K562 (cell line): ENCODE measurements around the gene DPH5. TPM values are rescaled to one million over a fixed set of nuclear protein-coding genes. Genes with fewer than 3 reads are reported as not detected.

Experiments
- GABPA ChIP-seq: fragments of 200-800 bp; sonication (Bioruptor generic); conservative IDR thresholded peaks from 2 replicates; pipeline ENCODE4 v1.6.1; 2016; ENCODE audit warnings: low read depth, missing genetic modification characterization, missing compliant biosample characterization
- POLR2AphosphoS5 ChIP-seq: IDR thresholded peaks from 2 replicates; pipeline ENCODE4 v1.6.1; 2011; ENCODE audit warnings: mild to moderate bottlenecking, low read depth, low read length, moderate library complexity; ENCODE audit not compliant: control insufficient read depth, insufficient read depth
- ZBTB40 ChIP-seq, 2 experiments: fragments of 450-650 bp in 1 of 2; sonication (generic) in 1 of 2; formaldehyde crosslinking in 1 of 2; IDR thresholded peaks; 2 replicates each; pipeline versions ENCODE4 v1.7.1 to v1.9.0; 2016 to 2022; ENCODE audit warnings: inconsistent platforms in 1 of 2, mild to moderate bottlenecking in 1 of 2, missing genetic modification reagents in 1 of 2
- polyA plus RNA-seq, 8 experiments: library from polyadenylated mRNA; depleted of rRNA in 4 of 8; stranded (reverse) in 5 of 8; unstranded in 3 of 8; fragments of >200 nt; fragmentation: Nextera tagmentation in 2 of 8; fragmentation: Illumina TruSeq in 1 of 8; extraction: Ambion mirVana in 2 of 8; extraction: Trizol in 1 of 8; gene quantifications; 2 replicates each; pipeline versions ENCODE4 v1.2.1 to v1.2.3, GENCODE V29; 2011 to 2014; ENCODE audit warnings: inconsistent platforms in 1 of 8, missing spikeins in 1 of 8
- total RNA-seq, 7 experiments: library from RNA; depleted of rRNA in 6 of 7; stranded (reverse); fragments of >200 nt in 6 of 7; fragmentation: Illumina TruSeq in 2 of 7; extraction: Trizol in 2 of 7; gene quantifications; 2 replicates each; pipeline versions ENCODE4 v1.2.1 to v1.2.3, GENCODE V29; 2011 to 2021; ENCODE audit warnings: low replicate concordance in 1 of 7

Gene DPH5
- total and polyA plus RNA-seq, 9 of the 15 experiments (the other 6 are each of a cell fraction or from before 2014, with no cell fraction given) = 37.6 to 159 (median 89.7) TPM

GRCh38 chr1:101027194-101027772 lies 1.7 kb upstream of the DPH5 start (continued):
- TF ChIP-seq ZBTB40 (IDR thresholded peaks at IDR 0.05) (peak; percentile 46; the same call in 1 of the 2 replicates), ZBTB40 (CRISPR knock-in tag; IDR thresholded peaks at IDR 0.05) (no peak), POLR2AphosphoS5 (peak; percentile 32; the same call in 1 of the 2 replicates), GABPA (tag) (peak; percentile 38)
